ENCODE data around the gene FLT1. TPM values are rescaled to one million over a fixed set of nuclear protein-coding genes. Genes with fewer than 3 reads are reported as not detected.

Gene FLT1
- total RNA-seq, 1 experiment from 2014 or later = not detected

DNA sequence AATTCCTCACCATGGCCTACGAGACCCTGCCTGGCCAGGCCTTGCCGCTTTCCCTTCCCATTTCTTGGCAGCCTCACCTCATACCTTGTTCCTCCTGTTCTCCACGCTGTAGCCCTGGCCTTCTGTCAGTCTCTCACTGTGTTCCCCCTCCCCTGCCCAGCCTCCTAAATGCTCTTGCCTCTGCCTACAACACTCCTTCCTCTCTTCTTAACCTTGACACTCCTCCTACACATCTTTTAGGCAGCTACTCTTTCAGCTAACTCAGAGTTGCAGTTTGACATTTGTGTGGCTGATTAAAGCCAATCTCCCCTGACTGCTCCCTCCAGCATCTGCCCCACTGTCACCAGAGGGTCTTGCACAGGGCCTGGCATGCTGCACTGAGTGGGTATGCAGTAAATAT, 150.8 kb downstream of the FLT1 start:
- no peak overlapping the region for H2AFZ ChIP-seq
- peaks cover 88% of the 10 kb centered on the region for H3K27me3 ChIP-seq (ENCODE audit: insufficient read depth, low read depth)
- no peaks in the 10 kb centered on the region for H3F3A ChIP-seq (ENCODE audit: insufficient read depth, low read depth)
- H3K4me2 ChIP-seq = no peak overlapping the region
- H3K4me3 ChIP-seq = no peak overlapping the region
- peaks cover 3% of the 10 kb centered on the region; the same call in 1 of the 2 replicates for H4K20me1 ChIP-seq (ENCODE audit: insufficient read depth)
- intact Hi-C loops (cut with micrococcal nuclease; ENCODE audit: unreplicated experiment) = no loop called here
- BruUV-seq (replicated peaks) = no TSS peak
- POLR2A ChIA-PET (ENCODE audit: unreplicated experiment) = no interaction called here
- CTCF ChIA-PET = no interaction called here
- no peak for DNase-seq
- H3K36me3 ChIP-seq (ENCODE audit: low read depth) = no peaks in the 10 kb centered on the region
- no peaks in the 10 kb centered on the region for H3K9me3 ChIP-seq (ENCODE audit: insufficient read depth, low read depth)
- no peaks in the 10 kb centered on the region for H3K4me1 ChIP-seq (replicated peaks; ENCODE audit: insufficient read depth)
- no peak overlapping the region for H3K27ac ChIP-seq
- no peaks in the 10 kb centered on the region for H3K9me2 ChIP-seq (ENCODE audit: insufficient read depth)
- no peaks in the 10 kb centered on the region for H3K79me2 ChIP-seq (ENCODE audit: low read depth)
- TF ChIP-seq, protein P1, sequence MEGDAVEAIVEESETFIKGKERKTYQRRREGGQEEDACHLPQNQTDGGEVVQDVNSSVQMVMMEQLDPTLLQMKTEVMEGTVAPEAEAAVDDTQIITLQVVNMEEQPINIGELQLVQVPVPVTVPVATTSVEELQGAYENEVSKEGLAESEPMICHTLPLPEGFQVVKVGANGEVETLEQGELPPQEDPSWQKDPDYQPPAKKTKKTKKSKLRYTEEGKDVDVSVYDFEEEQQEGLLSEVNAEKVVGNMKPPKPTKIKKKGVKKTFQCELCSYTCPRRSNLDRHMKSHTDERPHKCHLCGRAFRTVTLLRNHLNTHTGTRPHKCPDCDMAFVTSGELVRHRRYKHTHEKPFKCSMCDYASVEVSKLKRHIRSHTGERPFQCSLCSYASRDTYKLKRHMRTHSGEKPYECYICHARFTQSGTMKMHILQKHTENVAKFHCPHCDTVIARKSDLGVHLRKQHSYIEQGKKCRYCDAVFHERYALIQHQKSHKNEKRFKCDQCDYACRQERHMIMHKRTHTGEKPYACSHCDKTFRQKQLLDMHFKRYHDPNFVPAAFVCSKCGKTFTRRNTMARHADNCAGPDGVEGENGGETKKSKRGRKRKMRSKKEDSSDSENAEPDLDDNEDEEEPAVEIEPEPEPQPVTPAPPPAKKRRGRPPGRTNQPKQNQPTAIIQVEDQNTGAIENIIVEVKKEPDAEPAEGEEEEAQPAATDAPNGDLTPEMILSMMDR (conservative IDR thresholded peaks at IDR 0.05) = no peak
- no peak for TF ChIP-seq EZH2 (IDR thresholded peaks at IDR 0.05; ENCODE audit: low read depth)

DNA sequence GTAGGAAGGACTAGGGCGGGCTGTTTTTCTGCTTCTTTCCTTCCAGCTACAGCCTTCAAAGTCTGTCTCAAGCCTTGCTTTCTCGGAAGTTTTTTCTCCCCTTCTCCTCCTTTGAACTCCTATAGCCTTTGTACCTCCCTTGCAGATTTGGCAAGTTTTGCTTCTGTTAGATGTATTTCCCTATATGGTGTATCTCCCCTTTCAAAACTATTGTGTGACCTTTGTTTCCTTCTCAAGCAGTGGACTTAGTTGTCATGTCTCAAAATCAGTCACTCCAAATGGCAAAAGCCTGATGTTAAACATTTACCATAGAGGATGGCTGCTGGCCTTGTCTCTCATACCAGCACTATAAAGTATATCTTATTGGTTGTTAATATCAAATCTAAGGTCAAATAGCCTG, 152.7 kb downstream of the FLT1 start:
- Histone ChIP-seq H3K27me3 (ENCODE audit: insufficient read depth, low read depth) (peaks cover 88% of the 10 kb centered on the region), H3K4me1 (replicated peaks; ENCODE audit: insufficient read depth) (no peaks in the 10 kb centered on the region), H3K36me3 (ENCODE audit: low read depth) (no peaks in the 10 kb centered on the region), H2AFZ (no peak overlapping the region), H3K4me2 (no peak overlapping the region), H4K20me1 (ENCODE audit: insufficient read depth) (peaks cover 3% of the 10 kb centered on the region; the same call in 1 of the 2 replicates), H3K9me3 (ENCODE audit: insufficient read depth, low read depth) (no peaks in the 10 kb centered on the region), H3K9me2 (ENCODE audit: insufficient read depth) (no peaks in the 10 kb centered on the region), H3K79me2 (ENCODE audit: low read depth) (no peaks in the 10 kb centered on the region), H3F3A (ENCODE audit: insufficient read depth, low read depth) (no peaks in the 10 kb centered on the region), H3K27ac (no peak overlapping the region), H3K4me3 (no peak overlapping the region)
- ChIA-PET POLR2A (ENCODE audit: unreplicated experiment) (no interaction called here), CTCF (no interaction called here)
- no TSS peak for BruUV-seq (replicated peaks)
- intact Hi-C loops (cut with micrococcal nuclease; ENCODE audit: unreplicated experiment) = no loop called here
- DNase-seq = no peak
- no peak for TF ChIP-seq EZH2 (IDR thresholded peaks at IDR 0.05; ENCODE audit: low read depth)
- TF ChIP-seq, protein P1 (conservative IDR thresholded peaks at IDR 0.05) = no peak

DNA sequence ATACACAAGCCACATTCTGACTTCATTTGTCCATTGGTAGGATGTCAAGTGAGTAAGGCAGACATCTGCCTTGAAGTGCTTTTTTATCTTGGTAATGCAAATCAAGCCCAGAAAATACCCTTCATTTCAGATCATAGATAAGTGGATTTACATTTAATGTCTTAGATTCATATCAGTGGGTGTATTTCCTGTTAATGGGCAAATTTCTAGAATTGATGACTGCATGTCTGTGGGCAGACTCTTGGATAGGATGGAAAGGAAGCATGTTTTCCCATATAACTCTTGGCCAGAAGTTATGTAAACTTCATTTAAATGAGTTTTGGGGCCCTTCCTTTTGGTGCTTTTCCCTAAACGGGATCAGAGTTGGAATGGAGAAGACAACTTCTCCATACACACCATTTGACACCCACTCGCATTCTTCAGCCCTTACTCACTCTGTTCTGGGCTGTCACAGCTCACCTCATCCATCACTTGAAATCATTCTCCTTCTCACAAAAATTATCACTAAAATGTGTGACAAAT, 154.6 kb downstream of the FLT1 start:
- TF ChIP-seq, protein P1 (conservative IDR thresholded peaks at IDR 0.05) = no peak
- no peak for TF ChIP-seq EZH2 (IDR thresholded peaks at IDR 0.05; ENCODE audit: low read depth)
- ChIA-PET CTCF (no interaction called here), POLR2A (ENCODE audit: unreplicated experiment) (no interaction called here)
- intact Hi-C loops (cut with micrococcal nuclease; ENCODE audit: unreplicated experiment) = no loop called here
- Histone ChIP-seq H3K27me3 (ENCODE audit: insufficient read depth, low read depth) (peaks cover 85% of the 10 kb centered on the region), H3K27ac (no peak overlapping the region), H3K9me2 (ENCODE audit: insufficient read depth) (no peaks in the 10 kb centered on the region), H3K4me3 (no peak overlapping the region), H3K9me3 (ENCODE audit: insufficient read depth, low read depth) (no peaks in the 10 kb centered on the region), H3K4me2 (no peak overlapping the region), H2AFZ (no peak overlapping the region; the same call in 1 of the 2 replicates), H4K20me1 (ENCODE audit: insufficient read depth) (no peaks in the 10 kb centered on the region), H3K4me1 (replicated peaks; ENCODE audit: insufficient read depth) (no peaks in the 10 kb centered on the region), H3K79me2 (ENCODE audit: low read depth) (no peaks in the 10 kb centered on the region), H3F3A (ENCODE audit: insufficient read depth, low read depth) (no peaks in the 10 kb centered on the region), H3K36me3 (ENCODE audit: low read depth) (no peaks in the 10 kb centered on the region)
- no peak for DNase-seq
- BruUV-seq (replicated peaks) = no TSS peak
